Measurements from ENCODE around the gene ALK. TPM values are rescaled to one million over a fixed set of nuclear protein-coding genes. Genes with fewer than 3 reads are reported as not detected.

ALK gene
- total RNA-seq, 2 donors from 2014 or later, result 0.19 TPM; not detected in 1

GRCh38 chr2:29787473-29788465, 133.6 kb downstream of the ALK start:
- no peak overlapping the region for H3K27ac ChIP-seq
- H3K4me1 ChIP-seq, result no peaks in the 10 kb centered on the region
- no peaks in the 10 kb centered on the region for H3K36me3 ChIP-seq
- no peak for DNase-seq
- no peak for TF ChIP-seq CTCF (IDR thresholded peaks at IDR 0.05)
- H3K27me3 ChIP-seq, result no peaks in the 10 kb centered on the region
- H3K9me3 ChIP-seq, result no peaks in the 10 kb centered on the region
- H3K9ac ChIP-seq (ENCODE audit: low read depth in 2 of 2, low read length in 2 of 2), result no peak overlapping the region
- intact Hi-C loops (cut with DNase I), result no loop called here
- H3K4me3 ChIP-seq, result no peak overlapping the region

GRCh38 chr2:29786361-29786760, 135.0 kb downstream of the ALK start:
- TF ChIP-seq CTCF (IDR thresholded peaks at IDR 0.05), result no peak
- Histone ChIP-seq H3K36me3 (no peaks in the 10 kb centered on the region), H3K27me3 (no peaks in the 10 kb centered on the region), H3K9me3 (no peaks in the 10 kb centered on the region), H3K27ac (no peak overlapping the region), H3K9ac (ENCODE audit: low read depth in 2 of 2, low read length in 2 of 2) (no peak overlapping the region), H3K4me3 (no peak overlapping the region), H3K4me1 (no peaks in the 10 kb centered on the region)
- DNase-seq, result peak; percentile 19
- intact Hi-C loops (cut with DNase I), result no loop called here

- H3K36me3 ChIP-seq, result no peaks in the 10 kb centered on the region
- TF ChIP-seq CTCF (IDR thresholded peaks at IDR 0.05), result no peak
- H3K9me3 ChIP-seq, result no peaks in the 10 kb centered on the region
- no peak overlapping the region for H3K27ac ChIP-seq
- no peak overlapping the region for H3K4me3 ChIP-seq
- H3K9ac ChIP-seq (ENCODE audit: low read depth in 2 of 2, low read length in 2 of 2), result no peak overlapping the region
- H3K4me1 ChIP-seq, result no peaks in the 10 kb centered on the region
- intact Hi-C loops (cut with DNase I), result no loop called here
- H3K27me3 ChIP-seq, result no peaks in the 10 kb centered on the region
- DNase-seq, result no peak
These were observed 137.7 kb downstream of the ALK start for GRCh38 chr2:29783666-29784065.

- no peaks in the 10 kb centered on the region for H3K9me3 ChIP-seq
- no peaks in the 10 kb centered on the region for H3K27me3 ChIP-seq
- no peak overlapping the region for H3K27ac ChIP-seq
- no peak overlapping the region for H3K9ac ChIP-seq (ENCODE audit: low read depth in 2 of 2, low read length in 2 of 2)
- intact Hi-C loops (cut with DNase I), result no loop called here
- H3K4me3 ChIP-seq, result no peak overlapping the region
- no peaks in the 10 kb centered on the region for H3K36me3 ChIP-seq
- DNase-seq, result no peak
- no peak for TF ChIP-seq CTCF (IDR thresholded peaks at IDR 0.05)
- no peaks in the 10 kb centered on the region for H3K4me1 ChIP-seq
These were observed 138.6 kb downstream of the ALK start for GRCh38 chr2:29782549-29783458.

GRCh38 chr2:29782087-29782486, 139.3 kb downstream of the ALK start:
- Histone ChIP-seq H3K27me3 (no peaks in the 10 kb centered on the region), H3K9me3 (no peaks in the 10 kb centered on the region), H3K36me3 (no peaks in the 10 kb centered on the region), H3K4me3 (no peak overlapping the region), H3K4me1 (no peaks in the 10 kb centered on the region), H3K27ac (no peak overlapping the region), H3K9ac (ENCODE audit: low read depth in 2 of 2, low read length in 2 of 2) (no peak overlapping the region)
- TF ChIP-seq CTCF (IDR thresholded peaks at IDR 0.05), result no peak
- no peak for DNase-seq
- intact Hi-C loops (cut with DNase I), result no loop called here

All from colonic mucosa (tissue), 4 donors.